HG03103 (cell line): Measurements from ENCODE around the gene ADCY10.

ENCODE experiments used
- ATAC-seq: cut with Tn5 transposase; IDR thresholded peaks from one replicate; pipeline ENCODE4 v1.9.1; 2021; ENCODE audit warnings: low read depth; ENCODE audit not compliant: unreplicated experiment

Gene ADCY10

GRCh38 chr1:167761400-167761799, 152.5 kb downstream of the ADCY10 start:
- no peak for ATAC-seq
